HG03460 (cell line): Measurements from ENCODE around the gene WWTR1.

Experiments used
- ATAC-seq: cut with Tn5 transposase; IDR thresholded peaks from one replicate; pipeline ENCODE4 v1.9.1; 2021; ENCODE audit not compliant: unreplicated experiment

WWTR1 gene

GRCh38 chr3:149502438-149502837, 155.4 kb downstream of the WWTR1 start:
- no peak for ATAC-seq

GRCh38 chr3:149501524-149501923, 156.3 kb downstream of the WWTR1 start:
- ATAC-seq = no peak

GRCh38 chr3:149497966-149498670, 159.7 kb downstream of the WWTR1 start:
- no peak for ATAC-seq

- ATAC-seq = no peak
These were observed 160.9 kb downstream of the WWTR1 start for GRCh38 chr3:149496891-149497290.

GRCh38 chr3:149495581-149496125, 162.2 kb downstream of the WWTR1 start:
- ATAC-seq = no peak

- no peak for ATAC-seq
These were observed 162.9 kb downstream of the WWTR1 start for GRCh38 chr3:149494759-149495580.

- ATAC-seq = no peak
These were observed 163.6 kb downstream of the WWTR1 start for GRCh38 chr3:149494022-149494758.

GRCh38 chr3:149493315-149494021, 164.4 kb downstream of the WWTR1 start:
- ATAC-seq = no peak

- no peak for ATAC-seq
These were observed 167.4 kb downstream of the WWTR1 start for GRCh38 chr3:149490260-149490971.

GRCh38 chr3:149489060-149489690, 168.7 kb downstream of the WWTR1 start:
- no peak for ATAC-seq

- ATAC-seq = no peak
These were observed 170.1 kb downstream of the WWTR1 start for GRCh38 chr3:149487598-149488197.

- ATAC-seq = no peak
These were observed 171.1 kb downstream of the WWTR1 start for GRCh38 chr3:149486726-149487125.

- no peak for ATAC-seq
These were observed 176.3 kb downstream of the WWTR1 start for GRCh38 chr3:149481491-149481890.

- ATAC-seq = no peak
These were observed 176.8 kb downstream of the WWTR1 start for GRCh38 chr3:149481056-149481455.

GRCh38 chr3:149480326-149481017, 177.4 kb downstream of the WWTR1 start:
- peak; percentile 97 for ATAC-seq

GRCh38 chr3:149479621-149480325, 178.1 kb downstream of the WWTR1 start:
- ATAC-seq = no peak

GRCh38 chr3:149476225-149476624, 181.6 kb downstream of the WWTR1 start:
- no peak for ATAC-seq

- ATAC-seq = no peak
These were observed 182.3 kb downstream of the WWTR1 start for GRCh38 chr3:149475451-149476060.
